ENCODE results near the gene MUC4. TPM values are rescaled to one million over a fixed set of nuclear protein-coding genes. Genes with fewer than 3 reads are reported as not detected.
"Not testable (repeated sequence)": the region's sequence is repeated elsewhere in the genome, so short reads cannot be mapped to it uniquely, and the experiment has no call there.

Gene MUC4
- total RNA-seq, 2 donors from 2014 or later: 0.34 to 0.42 TPM

DNA sequence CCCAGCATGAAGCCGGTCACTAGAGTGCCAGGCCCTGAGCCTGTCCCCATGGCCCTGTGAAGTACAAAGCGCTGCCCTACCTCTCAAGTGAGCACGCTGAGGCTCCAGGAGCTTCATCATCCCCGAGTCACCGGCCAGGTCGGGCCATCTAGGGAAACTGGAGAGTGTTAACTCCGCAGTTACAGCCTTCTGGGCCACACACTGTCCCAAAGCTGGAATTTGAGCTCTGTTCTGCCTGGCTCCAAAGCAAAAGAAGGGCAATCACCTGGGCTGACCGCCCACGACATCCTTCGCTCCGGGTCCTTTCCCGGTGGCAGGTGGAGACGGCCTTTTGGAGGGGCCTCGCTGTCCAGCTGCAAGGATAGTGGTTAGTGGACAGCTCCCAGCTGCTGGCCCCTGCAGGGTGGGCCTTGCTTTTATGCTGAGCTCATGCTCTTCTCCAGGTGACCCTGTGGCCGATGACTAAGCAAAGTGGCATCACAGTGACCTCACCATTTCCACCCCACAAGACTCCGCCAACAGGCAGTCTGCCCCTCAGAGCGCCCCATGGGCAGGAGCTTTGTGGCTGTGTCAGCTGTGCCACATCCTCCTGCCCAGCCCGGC lies 3.5 kb upstream of the MUC4 start:
- ATAC-seq (replicated peaks in 1 of 2): peak; percentile 80 to 91
- no peaks in the 10 kb centered on the region for H3K9me3 Mint-ChIP-seq
- no peak overlapping the region for H3K27ac Mint-ChIP-seq
- no peaks in the 10 kb centered on the region for H3K36me3 Mint-ChIP-seq (ENCODE audit: insufficient read depth in 2 of 2)
- H3K4me1 Mint-ChIP-seq (ENCODE audit: low read depth): no peaks in the 10 kb centered on the region
- peak; percentile 41 to 55 for DNase-seq
- H3K27me3 Mint-ChIP-seq (ENCODE audit: low read depth): no peaks in the 10 kb centered on the region
- H3K4me3 Mint-ChIP-seq: no peak overlapping the region

- Mint-ChIP-seq H3K9me3 (no peaks in the 10 kb centered on the region), H3K27ac (no peak overlapping the region)
Observed at GRCh38 chr3:195813916-195814640, 2.3 kb upstream of the MUC4 start.

DNA sequence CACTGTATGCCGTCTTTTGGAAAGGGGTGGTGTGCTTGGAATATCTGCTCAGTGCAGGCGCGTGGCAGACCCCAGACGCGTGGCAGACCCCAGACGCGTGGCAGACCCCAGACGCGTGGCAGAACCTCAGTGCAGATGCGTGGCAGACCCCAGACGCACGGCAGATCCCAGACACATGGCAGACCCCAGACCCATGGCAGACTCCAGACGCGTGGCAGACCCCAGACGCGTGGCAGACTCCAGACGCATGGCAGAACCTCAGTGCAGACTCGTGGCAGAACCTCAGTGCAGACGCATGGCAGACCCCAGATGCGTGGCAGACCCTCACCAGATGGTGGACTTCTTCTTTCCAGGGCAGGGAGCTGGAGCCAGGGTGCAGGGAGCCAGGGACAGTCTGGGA lies 637 bp upstream of the MUC4 start:
- H3K4me1 Mint-ChIP-seq (ENCODE audit: low read depth): no peaks in the 10 kb centered on the region
- DNase-seq: no peak
- no peak for ATAC-seq (replicated peaks in 1 of 2)
- H3K36me3 Mint-ChIP-seq (ENCODE audit: insufficient read depth in 2 of 2): no peaks in the 10 kb centered on the region
- no peaks in the 10 kb centered on the region for H3K9me3 Mint-ChIP-seq
- H3K27ac Mint-ChIP-seq: no peak overlapping the region
- H3K4me3 Mint-ChIP-seq: no peak overlapping the region
- no peaks in the 10 kb centered on the region for H3K27me3 Mint-ChIP-seq (ENCODE audit: low read depth)

More at GRCh38 chr3:195813916-195814640, 2.3 kb upstream of the MUC4 start:
- DNase-seq (no peak), ATAC-seq (replicated peaks in 1 of 2) (no peak)
- Mint-ChIP-seq H3K27me3 (ENCODE audit: low read depth) (no peaks in the 10 kb centered on the region), H3K4me1 (ENCODE audit: low read depth) (no peaks in the 10 kb centered on the region), H3K4me3 (no peak overlapping the region), H3K36me3 (ENCODE audit: insufficient read depth in 2 of 2) (no peaks in the 10 kb centered on the region)

DNA sequence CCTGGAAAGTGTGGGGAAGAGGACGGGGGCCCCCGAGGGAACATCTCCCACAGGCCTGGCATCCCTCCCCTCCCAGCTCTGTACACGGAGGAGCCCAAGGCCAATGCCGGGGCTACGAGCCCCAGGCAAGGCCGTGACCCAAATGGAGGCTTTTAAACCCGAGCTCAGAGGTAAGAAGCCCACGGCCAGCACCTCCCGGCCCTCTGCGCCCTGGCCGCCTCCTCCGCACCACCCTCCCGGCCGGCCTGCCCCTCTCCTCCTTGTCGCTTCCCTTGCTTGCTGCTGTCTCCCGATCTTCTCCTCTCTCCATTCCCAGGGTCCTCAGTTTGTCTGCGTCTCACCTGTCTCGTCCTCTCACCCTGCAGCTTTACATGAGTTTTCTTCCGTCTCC lies 1.3 kb downstream of the MUC4 start:
- no peak for ATAC-seq (replicated peaks in 1 of 2)

GRCh38 chr3:195809796-195810454 lies 1.8 kb downstream of the MUC4 start:
- Mint-ChIP-seq H3K4me3 (no peak overlapping the region), H3K4me1 (ENCODE audit: low read depth) (peaks cover 15% of the 10 kb centered on the region), H3K36me3 (ENCODE audit: insufficient read depth in 2 of 2) (no peaks in the 10 kb centered on the region), H3K27me3 (ENCODE audit: low read depth) (no peaks in the 10 kb centered on the region), H3K27ac (no peak overlapping the region), H3K9me3 (no peaks in the 10 kb centered on the region)
- no peak for DNase-seq
- no peak for ATAC-seq (replicated peaks in 1 of 2)

More for the DNA sequence above, 1.3 kb downstream of the MUC4 start:
- Mint-ChIP-seq H3K27ac (no peak overlapping the region), H3K36me3 (ENCODE audit: insufficient read depth in 2 of 2) (no peaks in the 10 kb centered on the region), H3K9me3 (no peaks in the 10 kb centered on the region), H3K4me1 (ENCODE audit: low read depth) (peaks cover 10% of the 10 kb centered on the region), H3K27me3 (ENCODE audit: low read depth) (no peaks in the 10 kb centered on the region), H3K4me3 (no peak overlapping the region)
- no peak for DNase-seq

DNA sequence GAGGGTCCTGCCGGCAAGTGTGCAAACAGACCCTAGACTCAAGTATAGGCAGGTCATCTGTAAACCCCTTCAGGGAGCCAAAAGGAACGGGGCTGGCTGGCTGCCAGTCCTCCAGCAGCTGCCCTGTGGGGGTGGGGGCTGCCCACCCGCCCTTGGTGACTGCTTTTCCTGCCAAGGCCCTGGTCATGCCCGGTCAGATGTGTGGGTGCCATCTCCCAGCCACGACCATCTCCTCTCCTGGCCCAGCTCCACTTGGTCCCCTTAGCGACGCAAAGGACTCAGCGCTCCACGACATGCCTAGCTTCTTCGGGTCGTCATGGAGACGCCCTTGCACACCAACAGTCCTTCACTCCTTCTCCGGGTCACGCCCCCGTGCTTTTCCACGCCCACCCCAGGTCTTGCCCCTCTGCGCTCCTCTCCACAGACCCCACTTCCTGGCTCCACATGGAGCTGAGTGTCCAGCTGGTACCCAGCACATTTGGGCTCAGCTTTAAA lies 2.4 kb downstream of the MUC4 start:
- ATAC-seq (replicated peaks in 1 of 2): no peak
- no peak overlapping the region for H3K4me3 Mint-ChIP-seq
- H3K27me3 Mint-ChIP-seq (ENCODE audit: low read depth): no peaks in the 10 kb centered on the region
- H3K4me1 Mint-ChIP-seq (ENCODE audit: low read depth): peaks cover 21% of the 10 kb centered on the region
- H3K9me3 Mint-ChIP-seq: no peaks in the 10 kb centered on the region
- H3K27ac Mint-ChIP-seq: no peak overlapping the region
- DNase-seq: no peak
- no peaks in the 10 kb centered on the region for H3K36me3 Mint-ChIP-seq (ENCODE audit: insufficient read depth in 2 of 2)

- H3K4me1 Mint-ChIP-seq (ENCODE audit: low read depth): peaks cover 26% of the 10 kb centered on the region
- ATAC-seq (replicated peaks in 1 of 2): no peak
- DNase-seq: no peak
- no peaks in the 10 kb centered on the region for H3K9me3 Mint-ChIP-seq
- no peak overlapping the region for H3K4me3 Mint-ChIP-seq
- H3K27ac Mint-ChIP-seq: no peak overlapping the region
- no peaks in the 10 kb centered on the region for H3K36me3 Mint-ChIP-seq (ENCODE audit: insufficient read depth in 2 of 2)
- H3K27me3 Mint-ChIP-seq (ENCODE audit: low read depth): no peaks in the 10 kb centered on the region
Observed at GRCh38 chr3:195808741-195809290, 2.9 kb downstream of the MUC4 start.

DNA sequence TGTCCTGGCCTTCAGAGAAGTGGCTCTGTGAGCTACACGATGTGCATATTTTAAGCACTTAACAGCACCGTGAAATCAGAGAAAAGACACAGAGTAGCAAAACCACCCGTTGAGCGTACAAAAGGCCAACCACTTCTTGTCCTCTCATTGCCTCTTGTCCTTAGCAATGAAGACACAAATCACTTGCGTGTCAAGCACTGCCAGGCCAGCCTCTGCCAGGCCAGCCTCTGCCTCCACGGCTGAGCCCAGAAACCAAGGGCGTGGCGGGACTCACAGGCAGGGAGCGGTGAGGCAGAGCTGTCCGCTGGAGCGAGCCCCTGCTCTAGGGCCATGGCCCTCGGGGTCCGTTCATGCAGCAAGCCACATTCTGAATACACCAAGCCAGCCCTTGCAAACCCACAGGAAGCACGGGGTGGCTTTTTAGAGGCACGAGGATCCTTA lies 4.0 kb downstream of the MUC4 start:
- Mint-ChIP-seq H3K27me3 (ENCODE audit: low read depth) (peaks cover 5% of the 10 kb centered on the region), H3K36me3 (ENCODE audit: insufficient read depth in 2 of 2) (no peaks in the 10 kb centered on the region), H3K4me1 (ENCODE audit: low read depth) (peaks cover 37% of the 10 kb centered on the region), H3K4me3 (no peak overlapping the region), H3K27ac (no peak overlapping the region), H3K9me3 (no peaks in the 10 kb centered on the region)
- ATAC-seq (replicated peaks in 1 of 2): no peak
- no peak for DNase-seq

- no peaks in the 10 kb centered on the region for H3K36me3 Mint-ChIP-seq (ENCODE audit: insufficient read depth in 2 of 2)
- DNase-seq (no peak), ATAC-seq (replicated peaks in 1 of 2) (no peak)
- H3K27me3 Mint-ChIP-seq (ENCODE audit: low read depth): peaks cover 14% of the 10 kb centered on the region
- H3K4me3 Mint-ChIP-seq: no peak overlapping the region
- H3K27ac Mint-ChIP-seq: no peak overlapping the region
- no peaks in the 10 kb centered on the region for H3K9me3 Mint-ChIP-seq
- peaks cover 45% of the 10 kb centered on the region for H3K4me1 Mint-ChIP-seq (ENCODE audit: low read depth)
Observed at GRCh38 chr3:195806916-195807231, 4.9 kb downstream of the MUC4 start.

DNA sequence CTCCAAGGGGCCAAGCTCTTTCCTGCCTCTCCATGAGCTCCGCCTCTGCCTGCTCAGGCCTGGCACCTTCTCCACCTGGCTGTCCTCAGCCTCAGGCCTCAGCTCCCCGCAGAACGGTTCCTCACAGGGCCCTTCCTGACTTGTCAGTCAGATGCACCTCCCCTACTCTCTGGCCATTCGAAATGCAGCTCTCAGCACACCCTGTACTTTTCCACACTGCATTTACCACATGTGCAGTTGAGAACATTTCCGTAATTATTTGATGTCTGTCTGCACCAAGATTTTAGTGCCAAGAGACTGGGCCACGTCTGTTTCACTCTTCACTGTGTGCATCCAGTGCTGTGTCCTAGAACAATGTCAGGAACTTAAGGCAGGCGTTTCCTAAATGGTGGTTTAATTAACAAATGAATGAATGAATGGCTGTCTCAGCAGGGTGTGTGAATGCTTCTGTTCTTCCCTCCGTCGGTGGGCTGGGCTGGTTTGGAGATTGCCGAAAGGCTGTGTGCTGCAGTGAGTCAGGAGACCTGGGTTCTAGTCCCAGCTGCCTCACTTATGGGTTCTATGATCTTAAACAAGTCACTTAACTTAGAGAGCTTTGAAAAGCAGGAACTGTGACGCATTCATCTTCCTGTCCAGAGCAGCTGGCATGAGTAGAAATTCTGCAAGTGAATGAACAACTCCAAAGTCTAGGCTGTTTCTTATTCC lies 5.4 kb downstream of the MUC4 start:
- Mint-ChIP-seq H3K4me3 (peak overlapping the region in 1 of 2 donors; percentile 10), H3K27me3 (ENCODE audit: low read depth) (peaks cover 19% of the 10 kb centered on the region), H3K9me3 (no peaks in the 10 kb centered on the region), H3K36me3 (ENCODE audit: insufficient read depth in 2 of 2) (no peaks in the 10 kb centered on the region), H3K4me1 (ENCODE audit: low read depth) (peaks cover 49% of the 10 kb centered on the region), H3K27ac (no peak overlapping the region)
- ATAC-seq (replicated peaks in 1 of 2): no peak
- no peak for DNase-seq

DNA sequence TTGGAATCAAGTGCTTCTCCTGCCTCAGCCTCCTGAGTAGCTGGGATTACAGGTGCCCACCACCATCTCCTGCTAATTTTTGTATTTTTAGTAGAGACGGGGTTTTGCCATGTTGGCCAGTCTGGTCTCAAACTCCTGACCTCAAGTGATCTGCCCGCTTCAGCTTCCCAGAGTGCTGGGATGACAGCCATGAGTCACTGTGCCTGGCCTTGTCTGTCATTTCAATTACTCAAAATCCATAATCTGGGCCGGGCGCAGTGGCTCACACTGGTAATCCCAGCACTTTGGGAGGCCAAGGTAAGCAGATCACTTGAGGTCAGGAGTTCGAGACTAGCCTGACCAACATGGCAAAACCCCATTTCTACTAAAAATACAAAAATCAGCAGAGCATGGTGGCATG lies 6.1 kb downstream of the MUC4 start:
- Mint-ChIP-seq H3K4me3 (peak overlapping the region in 1 of 2 donors; percentile 21), H3K4me1 (ENCODE audit: low read depth) (peaks cover 49% of the 10 kb centered on the region), H3K27me3 (ENCODE audit: low read depth) (peaks cover 21% of the 10 kb centered on the region)
- DNase-seq; H3K36me3 Mint-ChIP-seq (ENCODE audit: insufficient read depth in 2 of 2); H3K27ac Mint-ChIP-seq; H3K9me3 Mint-ChIP-seq; ATAC-seq (replicated peaks in 1 of 2): not testable (repeated sequence)

DNA sequence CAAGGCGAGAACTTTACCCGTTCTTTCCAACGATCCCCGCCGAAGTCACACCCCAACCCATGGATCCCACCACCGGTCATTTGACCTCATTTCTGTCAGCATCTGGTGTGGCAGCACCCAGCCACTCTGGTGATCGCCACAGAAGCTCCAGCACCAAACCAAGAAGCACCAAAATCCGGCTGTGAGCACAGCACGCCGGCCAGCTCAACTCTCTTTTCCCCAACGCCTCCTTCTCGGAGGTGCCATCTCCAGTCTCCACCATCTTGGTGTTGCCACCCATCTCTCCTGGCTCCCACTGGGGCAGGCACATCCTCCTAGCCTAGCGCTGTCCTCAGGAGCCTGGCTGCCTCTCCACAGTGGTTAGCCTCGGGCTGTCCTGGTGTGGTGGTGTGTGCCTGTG lies 6.5 kb downstream of the MUC4 start:
- H3K27ac Mint-ChIP-seq: no peak overlapping the region
- H3K36me3 Mint-ChIP-seq (ENCODE audit: insufficient read depth in 2 of 2): no peaks in the 10 kb centered on the region
- peak overlapping the region in 1 of 2 donors; percentile 21 for H3K4me3 Mint-ChIP-seq
- DNase-seq (no peak), ATAC-seq (replicated peaks in 1 of 2) (no peak)
- H3K4me1 Mint-ChIP-seq (ENCODE audit: low read depth): peaks cover 49% of the 10 kb centered on the region
- peaks cover 21% of the 10 kb centered on the region for H3K27me3 Mint-ChIP-seq (ENCODE audit: low read depth)
- H3K9me3 Mint-ChIP-seq: no peaks in the 10 kb centered on the region

Measured in activated T-cell treated with anti-CD3 and anti-CD28 coated beads, Interleukin-2, amount 50 U/mL, for 72 hours (primary cell).